GM12878 (cell line): ENCODE results near the gene LXN. TPM values are rescaled to one million over a fixed set of nuclear protein-coding genes. Genes with fewer than 3 reads are reported as not detected.

Experiments used
- CBFB ChIP-seq: IDR thresholded peaks from 2 replicates; pipeline ENCODE4 v1.6.1; 2016; ENCODE audit warnings: antibody characterized with exemption, low read depth
- CBX5 ChIP-seq: sonication (generic); IDR thresholded peaks from 2 replicates; pipeline ENCODE4 v1.6.1; 2016; ENCODE audit warnings: low read depth, moderate library complexity, mild to moderate bottlenecking, inconsistent platforms
- CHD1 ChIP-seq: IDR thresholded peaks from 2 replicates; pipeline ENCODE4 v1.6.1; 2012; ENCODE audit warnings: low read depth, low read length, improper control_type of control experiment
- DPF2 ChIP-seq: fragments of 450-650 bp; IDR thresholded peaks from 2 replicates; pipeline ENCODE4 v1.6.1; 2017; ENCODE audit warnings: mild to moderate bottlenecking
- GATAD2B ChIP-seq: fragments of 450-650 bp; conservative IDR thresholded peaks from 2 replicates; pipeline ENCODE4 v1.6.1; 2017; ENCODE audit warnings: low read depth, mild to moderate bottlenecking, moderate library complexity
- MYB ChIP-seq: fragments of 150-350 bp; IDR thresholded peaks from 2 replicates; pipeline ENCODE4 v1.6.1; 2014; ENCODE audit warnings: mild to moderate bottlenecking, low read depth, low read length, borderline replicate concordance
- RAD21 ChIP-seq: IDR thresholded peaks from 2 replicates; pipeline ENCODE4 v1.6.1; 2011; ENCODE audit warnings: mild to moderate bottlenecking, low read depth, low read length, moderate library complexity; ENCODE audit not compliant: insufficient read depth
- SIX5 ChIP-seq: IDR thresholded peaks from 2 replicates; pipeline ENCODE4 v1.6.1; 2011; ENCODE audit warnings: mild to moderate bottlenecking, low read depth, low read length, moderate library complexity; ENCODE audit not compliant: severe bottlenecking
- YY1 ChIP-seq: IDR thresholded peaks from 2 replicates; pipeline ENCODE4 v1.6.1; 2011; ENCODE audit warnings: low read depth, mild to moderate bottlenecking, low read length
- ZNF207 ChIP-seq: fragments of 450-650 bp; IDR thresholded peaks from 2 replicates; pipeline ENCODE4 v1.6.1; 2014; ENCODE audit warnings: antibody characterized with exemption, mild to moderate bottlenecking, borderline replicate concordance
- ZNF592 ChIP-seq: fragments of 450-650 bp; IDR thresholded peaks from 2 replicates; pipeline ENCODE4 v1.6.1; 2017; ENCODE audit warnings: mild to moderate bottlenecking, moderate library complexity
- polyA plus RNA-seq, 11 experiments: library from polyadenylated mRNA; depleted of rRNA in 4 of 11; unstranded in 6 of 11; stranded (reverse) in 5 of 11; fragments of >200 nt; fragmentation: Nextera tagmentation in 4 of 11; fragmentation: Illumina TruSeq in 1 of 11; extraction: Ambion mirVana in 4 of 11; extraction: Trizol in 1 of 11; gene quantifications; 1 replicate in 1 of 11; 2 replicates in 10 of 11; pipeline versions ENCODE4 v1.2.1 to v1.2.3, GENCODE V29; 2011 to 2016; ENCODE audit warnings: inconsistent platforms in 2 of 11, missing spikeins in 2 of 11, low read depth in 1 of 11
- total RNA-seq, 4 experiments: library from RNA; depleted of rRNA in 3 of 4; stranded (reverse); fragments of >200 nt in 3 of 4; fragmentation: Illumina TruSeq in 1 of 4; extraction: Trizol in 1 of 4; gene quantifications; 2 replicates each; pipeline versions ENCODE4 v1.2.1 to v1.2.3, GENCODE V29; 2013 to 2021
- TF ChIP-seq, protein P1 (sequence below): IDR thresholded peaks from 2 replicates; pipeline ENCODE4 v1.6.1; 2012; ENCODE audit warnings: improper control_type of control experiment, low read depth, low read length; ENCODE audit not compliant: insufficient replicate concordance
- TF ChIP-seq, protein P2 (sequence below), 3 experiments: IDR thresholded peaks in 2 of 3; conservative IDR thresholded peaks in 1 of 3; 2 replicates each; pipeline ENCODE4 v1.5.1; 2011; ENCODE audit warnings: low read depth in 3 of 3, low read length in 3 of 3, mild to moderate bottlenecking in 3 of 3, control low read depth in 2 of 3, moderate library complexity in 2 of 3, inconsistent platforms in 1 of 3, mixed read lengths in 1 of 3; ENCODE audit not compliant: control insufficient read depth in 2 of 3, insufficient read depth in 1 of 3; ENCODE audit errors: extremely low read depth in 1 of 3
- TF ChIP-seq, protein P3 (sequence below): IDR thresholded peaks from 2 replicates; pipeline ENCODE4 v1.6.1; 2011; ENCODE audit warnings: low read depth, mild to moderate bottlenecking, low read length, moderate library complexity, borderline replicate concordance; ENCODE audit errors: extremely low read depth
- TF ChIP-seq, protein P4 (sequence below): fragments of 450-650 bp; conservative IDR thresholded peaks from 2 replicates; pipeline ENCODE4 v1.6.1; 2017; ENCODE audit warnings: mild to moderate bottlenecking, moderate library complexity

LXN gene
- total and polyA plus RNA-seq, 10 of the 15 experiments (the other 5 are each of a cell fraction or from before 2014, with no cell fraction given): 10.7 to 45.0 (median 20.4) TPM

DNA sequence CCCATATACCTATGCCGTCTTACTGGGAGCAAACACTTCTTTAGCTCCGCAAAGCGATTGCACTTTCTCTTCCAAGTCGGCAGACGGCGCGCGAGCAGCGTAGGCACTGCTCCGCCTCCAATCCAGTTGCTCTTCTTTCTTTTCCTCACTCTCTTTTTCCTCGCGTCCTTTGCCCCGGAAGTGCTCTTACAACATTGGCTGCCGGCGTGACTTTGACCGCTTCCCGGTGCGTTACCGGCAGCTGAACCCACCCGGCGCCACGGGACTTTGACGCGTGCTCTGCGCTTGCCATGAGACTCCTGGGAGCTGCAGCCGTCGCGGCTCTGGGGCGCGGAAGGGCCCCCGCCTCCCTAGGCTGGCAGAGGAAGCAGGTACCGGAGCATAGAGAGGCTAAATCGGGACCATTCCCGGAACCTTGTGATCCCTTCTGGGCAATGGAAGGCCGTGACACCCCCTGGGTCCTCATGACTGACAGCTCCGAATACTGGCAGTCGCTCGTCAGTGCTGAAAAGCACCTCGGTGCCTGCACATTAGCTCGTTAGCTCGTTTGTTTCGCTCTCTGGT, 28.0 kb downstream of the LXN start, which contains the start of gene GFM1 (continued):
- TF ChIP-seq, protein P1, sequence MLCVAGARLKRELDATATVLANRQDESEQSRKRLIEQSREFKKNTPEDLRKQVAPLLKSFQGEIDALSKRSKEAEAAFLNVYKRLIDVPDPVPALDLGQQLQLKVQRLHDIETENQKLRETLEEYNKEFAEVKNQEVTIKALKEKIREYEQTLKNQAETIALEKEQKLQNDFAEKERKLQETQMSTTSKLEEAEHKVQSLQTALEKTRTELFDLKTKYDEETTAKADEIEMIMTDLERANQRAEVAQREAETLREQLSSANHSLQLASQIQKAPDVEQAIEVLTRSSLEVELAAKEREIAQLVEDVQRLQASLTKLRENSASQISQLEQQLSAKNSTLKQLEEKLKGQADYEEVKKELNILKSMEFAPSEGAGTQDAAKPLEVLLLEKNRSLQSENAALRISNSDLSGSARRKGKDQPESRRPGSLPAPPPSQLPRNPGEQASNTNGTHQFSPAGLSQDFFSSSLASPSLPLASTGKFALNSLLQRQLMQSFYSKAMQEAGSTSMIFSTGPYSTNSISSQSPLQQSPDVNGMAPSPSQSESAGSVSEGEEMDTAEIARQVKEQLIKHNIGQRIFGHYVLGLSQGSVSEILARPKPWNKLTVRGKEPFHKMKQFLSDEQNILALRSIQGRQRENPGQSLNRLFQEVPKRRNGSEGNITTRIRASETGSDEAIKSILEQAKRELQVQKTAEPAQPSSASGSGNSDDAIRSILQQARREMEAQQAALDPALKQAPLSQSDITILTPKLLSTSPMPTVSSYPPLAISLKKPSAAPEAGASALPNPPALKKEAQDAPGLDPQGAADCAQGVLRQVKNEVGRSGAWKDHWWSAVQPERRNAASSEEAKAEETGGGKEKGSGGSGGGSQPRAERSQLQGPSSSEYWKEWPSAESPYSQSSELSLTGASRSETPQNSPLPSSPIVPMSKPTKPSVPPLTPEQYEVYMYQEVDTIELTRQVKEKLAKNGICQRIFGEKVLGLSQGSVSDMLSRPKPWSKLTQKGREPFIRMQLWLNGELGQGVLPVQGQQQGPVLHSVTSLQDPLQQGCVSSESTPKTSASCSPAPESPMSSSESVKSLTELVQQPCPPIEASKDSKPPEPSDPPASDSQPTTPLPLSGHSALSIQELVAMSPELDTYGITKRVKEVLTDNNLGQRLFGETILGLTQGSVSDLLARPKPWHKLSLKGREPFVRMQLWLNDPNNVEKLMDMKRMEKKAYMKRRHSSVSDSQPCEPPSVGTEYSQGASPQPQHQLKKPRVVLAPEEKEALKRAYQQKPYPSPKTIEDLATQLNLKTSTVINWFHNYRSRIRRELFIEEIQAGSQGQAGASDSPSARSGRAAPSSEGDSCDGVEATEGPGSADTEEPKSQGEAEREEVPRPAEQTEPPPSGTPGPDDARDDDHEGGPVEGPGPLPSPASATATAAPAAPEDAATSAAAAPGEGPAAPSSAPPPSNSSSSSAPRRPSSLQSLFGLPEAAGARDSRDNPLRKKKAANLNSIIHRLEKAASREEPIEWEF: no peak
- peak; percentile 57; the same call in 1 of the 2 replicates for TF ChIP-seq GATAD2B
- TF ChIP-seq ZNF207: peak; percentile 78; the same call in 1 of the 2 replicates
- TF ChIP-seq YY1: peak; percentile 83
- TF ChIP-seq DPF2: peak; percentile 56; the same call in 1 of the 2 replicates
- TF ChIP-seq, protein P2, sequence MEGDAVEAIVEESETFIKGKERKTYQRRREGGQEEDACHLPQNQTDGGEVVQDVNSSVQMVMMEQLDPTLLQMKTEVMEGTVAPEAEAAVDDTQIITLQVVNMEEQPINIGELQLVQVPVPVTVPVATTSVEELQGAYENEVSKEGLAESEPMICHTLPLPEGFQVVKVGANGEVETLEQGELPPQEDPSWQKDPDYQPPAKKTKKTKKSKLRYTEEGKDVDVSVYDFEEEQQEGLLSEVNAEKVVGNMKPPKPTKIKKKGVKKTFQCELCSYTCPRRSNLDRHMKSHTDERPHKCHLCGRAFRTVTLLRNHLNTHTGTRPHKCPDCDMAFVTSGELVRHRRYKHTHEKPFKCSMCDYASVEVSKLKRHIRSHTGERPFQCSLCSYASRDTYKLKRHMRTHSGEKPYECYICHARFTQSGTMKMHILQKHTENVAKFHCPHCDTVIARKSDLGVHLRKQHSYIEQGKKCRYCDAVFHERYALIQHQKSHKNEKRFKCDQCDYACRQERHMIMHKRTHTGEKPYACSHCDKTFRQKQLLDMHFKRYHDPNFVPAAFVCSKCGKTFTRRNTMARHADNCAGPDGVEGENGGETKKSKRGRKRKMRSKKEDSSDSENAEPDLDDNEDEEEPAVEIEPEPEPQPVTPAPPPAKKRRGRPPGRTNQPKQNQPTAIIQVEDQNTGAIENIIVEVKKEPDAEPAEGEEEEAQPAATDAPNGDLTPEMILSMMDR (IDR thresholded peaks at IDR 0.05 in 2 of 3, conservative IDR thresholded peaks at IDR 0.05 in 1 of 3; ENCODE audit: control insufficient read depth in 2 of 3, extremely low read depth in 1 of 3, insufficient read depth in 1 of 3, low read depth in 3 of 3, low read length in 3 of 3): peak; percentile 96 to 99 (median 98); a peak in 5 of 6 replicates
- TF ChIP-seq CBFB: peak; percentile 72; the same call in 1 of the 2 replicates
- TF ChIP-seq, protein P3, sequence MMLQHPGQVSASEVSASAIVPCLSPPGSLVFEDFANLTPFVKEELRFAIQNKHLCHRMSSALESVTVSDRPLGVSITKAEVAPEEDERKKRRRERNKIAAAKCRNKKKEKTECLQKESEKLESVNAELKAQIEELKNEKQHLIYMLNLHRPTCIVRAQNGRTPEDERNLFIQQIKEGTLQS: no peak
- no peak for TF ChIP-seq CHD1
- no peak for TF ChIP-seq ZNF592
- no peak for TF ChIP-seq MYB
- peak; percentile 66 for TF ChIP-seq SIX5
- TF ChIP-seq, protein P4, sequence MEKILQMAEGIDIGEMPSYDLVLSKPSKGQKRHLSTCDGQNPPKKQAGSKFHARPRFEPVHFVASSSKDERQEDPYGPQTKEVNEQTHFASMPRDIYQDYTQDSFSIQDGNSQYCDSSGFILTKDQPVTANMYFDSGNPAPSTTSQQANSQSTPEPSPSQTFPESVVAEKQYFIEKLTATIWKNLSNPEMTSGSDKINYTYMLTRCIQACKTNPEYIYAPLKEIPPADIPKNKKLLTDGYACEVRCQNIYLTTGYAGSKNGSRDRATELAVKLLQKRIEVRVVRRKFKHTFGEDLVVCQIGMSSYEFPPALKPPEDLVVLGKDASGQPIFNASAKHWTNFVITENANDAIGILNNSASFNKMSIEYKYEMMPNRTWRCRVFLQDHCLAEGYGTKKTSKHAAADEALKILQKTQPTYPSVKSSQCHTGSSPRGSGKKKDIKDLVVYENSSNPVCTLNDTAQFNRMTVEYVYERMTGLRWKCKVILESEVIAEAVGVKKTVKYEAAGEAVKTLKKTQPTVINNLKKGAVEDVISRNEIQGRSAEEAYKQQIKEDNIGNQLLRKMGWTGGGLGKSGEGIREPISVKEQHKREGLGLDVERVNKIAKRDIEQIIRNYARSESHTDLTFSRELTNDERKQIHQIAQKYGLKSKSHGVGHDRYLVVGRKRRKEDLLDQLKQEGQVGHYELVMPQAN: peak; percentile 94
- TF ChIP-seq RAD21: no peak
- TF ChIP-seq CBX5: no peak
